Right lobe of liver (tissue), 4 donors: ENCODE data around the gene SRPK2.

ENCODE experiments used
- CTCF ChIP-seq, 4 donors: fragments of 200-600 bp in 3 of 4; fragments of 450-650 bp in 1 of 4; IDR thresholded peaks; one replicate each; pipeline versions ENCODE4 v1.5.1 to v1.8.0; 2016 to 2022; ENCODE audit warnings: antibody characterized with exemption in 4 of 4, mild to moderate bottlenecking in 2 of 4
- POLR2A ChIP-seq: fragments of 450-650 bp; IDR thresholded peaks from one replicate; pipeline ENCODE4 v1.6.1; 2017; ENCODE audit warnings: antibody characterized with exemption, mild to moderate bottlenecking
- donor health status: DM: no; HTN: no; CAD: no.
- donor health status: DM: no; HTN: no; CAD: no.
- donor health status: DM: no; HTN: yes; CAD: no.

GRCh38 chr7:105388356-105389087, at the start of gene SRPK2:
- TF ChIP-seq CTCF (IDR thresholded peaks at IDR 0.05) (no peak), POLR2A (peak; percentile 45)
